ENCODE results near the gene SPATS2L. TPM values are rescaled to one million over a fixed set of nuclear protein-coding genes. Genes with fewer than 3 reads are reported as not detected.

Gene SPATS2L
- total RNA-seq, 1 experiment from 2014 or later = 112 TPM

DNA sequence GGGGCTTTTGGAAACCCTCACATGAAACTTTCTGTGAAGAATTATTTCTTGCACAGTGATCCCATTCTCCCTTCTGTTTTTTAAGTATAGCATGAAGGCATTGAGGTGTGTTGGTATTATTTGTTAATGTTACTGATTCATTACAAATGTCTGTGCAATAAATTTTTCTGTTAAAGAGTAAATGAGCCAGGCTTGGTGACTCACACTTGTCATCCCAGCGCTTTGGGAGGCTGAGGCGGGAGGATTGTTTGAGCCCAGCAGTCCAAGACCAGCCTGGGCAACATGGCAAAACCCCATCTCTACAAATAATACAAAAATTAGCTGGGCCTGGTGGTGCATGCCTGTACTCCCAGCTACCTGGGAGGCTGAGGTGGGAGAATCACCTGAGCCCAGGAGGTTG is 115.6 kb downstream of the SPATS2L start:
- ATAC-seq (no peak), DNase-seq (ENCODE audit: low spot score) (no peak)
- Mint-ChIP-seq H3K4me1 (peaks cover 37% of the 10 kb centered on the region), H3K9me3 (no peaks in the 10 kb centered on the region), H3K4me3 (no peak overlapping the region), H3K36me3 (peaks cover 61% of the 10 kb centered on the region), H3K27ac (no peak overlapping the region), H3K27me3 (ENCODE audit: low read depth) (no peaks in the 10 kb centered on the region)
- no peak for TF ChIP-seq FOXJ3 (CRISPR knock-in tag; IDR thresholded peaks at IDR 0.05; ENCODE audit: borderline replicate concordance)
- TF ChIP-seq TCF7 (CRISPR knock-in tag; IDR thresholded peaks at IDR 0.05; ENCODE audit: low read depth) = no peak
- TF ChIP-seq ESRRA (CRISPR knock-in tag; IDR thresholded peaks at IDR 0.05; ENCODE audit: borderline replicate concordance) = no peak
- TF ChIP-seq, protein P1, sequence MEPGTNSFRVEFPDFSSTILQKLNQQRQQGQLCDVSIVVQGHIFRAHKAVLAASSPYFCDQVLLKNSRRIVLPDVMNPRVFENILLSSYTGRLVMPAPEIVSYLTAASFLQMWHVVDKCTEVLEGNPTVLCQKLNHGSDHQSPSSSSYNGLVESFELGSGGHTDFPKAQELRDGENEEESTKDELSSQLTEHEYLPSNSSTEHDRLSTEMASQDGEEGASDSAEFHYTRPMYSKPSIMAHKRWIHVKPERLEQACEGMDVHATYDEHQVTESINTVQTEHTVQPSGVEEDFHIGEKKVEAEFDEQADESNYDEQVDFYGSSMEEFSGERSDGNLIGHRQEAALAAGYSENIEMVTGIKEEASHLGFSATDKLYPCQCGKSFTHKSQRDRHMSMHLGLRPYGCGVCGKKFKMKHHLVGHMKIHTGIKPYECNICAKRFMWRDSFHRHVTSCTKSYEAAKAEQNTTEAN (CRISPR knock-in tag; IDR thresholded peaks at IDR 0.05) = no peak
- TF ChIP-seq ZNF671 (CRISPR knock-in tag; IDR thresholded peaks at IDR 0.05) = no peak
- TF ChIP-seq, protein P2, sequence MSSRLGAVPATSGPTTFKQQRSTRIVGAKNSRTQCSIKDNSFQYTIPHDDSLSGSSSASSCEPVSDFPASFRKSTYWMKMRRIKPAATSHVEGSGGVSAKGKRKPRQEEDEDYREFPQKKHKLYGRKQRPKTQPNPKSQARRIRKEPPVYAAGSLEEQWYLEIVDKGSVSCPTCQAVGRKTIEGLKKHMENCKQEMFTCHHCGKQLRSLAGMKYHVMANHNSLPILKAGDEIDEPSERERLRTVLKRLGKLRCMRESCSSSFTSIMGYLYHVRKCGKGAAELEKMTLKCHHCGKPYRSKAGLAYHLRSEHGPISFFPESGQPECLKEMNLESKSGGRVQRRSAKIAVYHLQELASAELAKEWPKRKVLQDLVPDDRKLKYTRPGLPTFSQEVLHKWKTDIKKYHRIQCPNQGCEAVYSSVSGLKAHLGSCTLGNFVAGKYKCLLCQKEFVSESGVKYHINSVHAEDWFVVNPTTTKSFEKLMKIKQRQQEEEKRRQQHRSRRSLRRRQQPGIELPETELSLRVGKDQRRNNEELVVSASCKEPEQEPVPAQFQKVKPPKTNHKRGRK (CRISPR knock-in tag; IDR thresholded peaks at IDR 0.05; ENCODE audit: borderline replicate concordance) = no peak
- TF ChIP-seq, protein P3, sequence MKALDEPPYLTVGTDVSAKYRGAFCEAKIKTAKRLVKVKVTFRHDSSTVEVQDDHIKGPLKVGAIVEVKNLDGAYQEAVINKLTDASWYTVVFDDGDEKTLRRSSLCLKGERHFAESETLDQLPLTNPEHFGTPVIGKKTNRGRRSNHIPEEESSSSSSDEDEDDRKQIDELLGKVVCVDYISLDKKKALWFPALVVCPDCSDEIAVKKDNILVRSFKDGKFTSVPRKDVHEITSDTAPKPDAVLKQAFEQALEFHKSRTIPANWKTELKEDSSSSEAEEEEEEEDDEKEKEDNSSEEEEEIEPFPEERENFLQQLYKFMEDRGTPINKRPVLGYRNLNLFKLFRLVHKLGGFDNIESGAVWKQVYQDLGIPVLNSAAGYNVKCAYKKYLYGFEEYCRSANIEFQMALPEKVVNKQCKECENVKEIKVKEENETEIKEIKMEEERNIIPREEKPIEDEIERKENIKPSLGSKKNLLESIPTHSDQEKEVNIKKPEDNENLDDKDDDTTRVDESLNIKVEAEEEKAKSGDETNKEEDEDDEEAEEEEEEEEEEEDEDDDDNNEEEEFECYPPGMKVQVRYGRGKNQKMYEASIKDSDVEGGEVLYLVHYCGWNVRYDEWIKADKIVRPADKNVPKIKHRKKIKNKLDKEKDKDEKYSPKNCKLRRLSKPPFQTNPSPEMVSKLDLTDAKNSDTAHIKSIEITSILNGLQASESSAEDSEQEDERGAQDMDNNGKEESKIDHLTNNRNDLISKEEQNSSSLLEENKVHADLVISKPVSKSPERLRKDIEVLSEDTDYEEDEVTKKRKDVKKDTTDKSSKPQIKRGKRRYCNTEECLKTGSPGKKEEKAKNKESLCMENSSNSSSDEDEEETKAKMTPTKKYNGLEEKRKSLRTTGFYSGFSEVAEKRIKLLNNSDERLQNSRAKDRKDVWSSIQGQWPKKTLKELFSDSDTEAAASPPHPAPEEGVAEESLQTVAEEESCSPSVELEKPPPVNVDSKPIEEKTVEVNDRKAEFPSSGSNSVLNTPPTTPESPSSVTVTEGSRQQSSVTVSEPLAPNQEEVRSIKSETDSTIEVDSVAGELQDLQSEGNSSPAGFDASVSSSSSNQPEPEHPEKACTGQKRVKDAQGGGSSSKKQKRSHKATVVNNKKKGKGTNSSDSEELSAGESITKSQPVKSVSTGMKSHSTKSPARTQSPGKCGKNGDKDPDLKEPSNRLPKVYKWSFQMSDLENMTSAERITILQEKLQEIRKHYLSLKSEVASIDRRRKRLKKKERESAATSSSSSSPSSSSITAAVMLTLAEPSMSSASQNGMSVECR (CRISPR knock-in tag; IDR thresholded peaks at IDR 0.05; ENCODE audit: borderline replicate concordance) = no peak
- no peak for TF ChIP-seq OVOL2 (CRISPR knock-in tag; IDR thresholded peaks at IDR 0.05; ENCODE audit: borderline replicate concordance)
- TF ChIP-seq, protein P4, sequence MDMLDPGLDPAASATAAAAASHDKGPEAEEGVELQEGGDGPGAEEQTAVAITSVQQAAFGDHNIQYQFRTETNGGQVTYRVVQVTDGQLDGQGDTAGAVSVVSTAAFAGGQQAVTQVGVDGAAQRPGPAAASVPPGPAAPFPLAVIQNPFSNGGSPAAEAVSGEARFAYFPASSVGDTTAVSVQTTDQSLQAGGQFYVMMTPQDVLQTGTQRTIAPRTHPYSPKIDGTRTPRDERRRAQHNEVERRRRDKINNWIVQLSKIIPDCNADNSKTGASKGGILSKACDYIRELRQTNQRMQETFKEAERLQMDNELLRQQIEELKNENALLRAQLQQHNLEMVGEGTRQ (CRISPR knock-in tag; IDR thresholded peaks at IDR 0.05) = no peak
- CTCF ChIA-PET = interaction anchor here (0.6 kb wide), 1 partner anchor 1228 kb away, joined by 3 read pairs; no protein-coding TSS in a partner anchor
- POLR2A ChIA-PET = no interaction called here

DNA sequence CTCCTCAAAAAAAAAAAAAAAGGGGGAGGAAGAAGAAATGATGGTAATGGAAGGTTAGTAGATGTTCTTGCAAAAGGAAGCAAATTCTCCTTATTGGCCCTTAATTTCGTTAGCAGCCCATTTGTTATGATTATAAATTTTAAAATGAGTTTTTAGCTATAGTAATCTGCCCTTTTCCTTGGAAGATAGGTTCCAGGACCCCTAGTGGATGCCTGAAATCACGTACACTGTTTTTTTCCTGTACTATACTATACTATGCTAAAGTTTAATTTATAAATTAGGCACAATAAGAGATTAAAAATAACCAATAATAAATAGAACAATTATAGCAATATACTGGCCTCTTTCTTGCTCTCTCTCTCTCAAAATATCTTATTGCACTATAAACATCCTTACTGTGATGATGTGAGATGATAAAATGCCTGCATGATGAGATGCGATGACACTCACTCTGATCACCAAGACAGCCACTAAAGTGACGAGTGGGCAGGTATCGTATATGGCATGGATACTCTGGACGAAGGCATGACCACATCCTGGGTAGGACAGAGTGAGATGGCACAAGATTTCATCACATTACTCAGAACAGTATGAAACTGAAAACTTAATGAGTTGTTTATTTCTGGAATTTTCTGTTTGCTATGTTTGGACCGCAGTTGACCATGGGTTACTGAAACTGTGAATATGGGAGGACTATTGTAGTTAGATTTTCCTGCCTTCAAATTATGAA is 116.2 kb downstream of the SPATS2L start:
- H3K27me3 Mint-ChIP-seq (ENCODE audit: low read depth) = no peaks in the 10 kb centered on the region
- ATAC-seq = no peak
- H3K4me1 Mint-ChIP-seq = peaks cover 30% of the 10 kb centered on the region
- H3K9me3 Mint-ChIP-seq = no peaks in the 10 kb centered on the region
- POLR2A ChIA-PET = no interaction called here
- DNase-seq (ENCODE audit: low spot score) = no peak
- H3K36me3 Mint-ChIP-seq = peaks cover 54% of the 10 kb centered on the region
- H3K4me3 Mint-ChIP-seq = no peak overlapping the region
- TF ChIP-seq, protein P5, sequence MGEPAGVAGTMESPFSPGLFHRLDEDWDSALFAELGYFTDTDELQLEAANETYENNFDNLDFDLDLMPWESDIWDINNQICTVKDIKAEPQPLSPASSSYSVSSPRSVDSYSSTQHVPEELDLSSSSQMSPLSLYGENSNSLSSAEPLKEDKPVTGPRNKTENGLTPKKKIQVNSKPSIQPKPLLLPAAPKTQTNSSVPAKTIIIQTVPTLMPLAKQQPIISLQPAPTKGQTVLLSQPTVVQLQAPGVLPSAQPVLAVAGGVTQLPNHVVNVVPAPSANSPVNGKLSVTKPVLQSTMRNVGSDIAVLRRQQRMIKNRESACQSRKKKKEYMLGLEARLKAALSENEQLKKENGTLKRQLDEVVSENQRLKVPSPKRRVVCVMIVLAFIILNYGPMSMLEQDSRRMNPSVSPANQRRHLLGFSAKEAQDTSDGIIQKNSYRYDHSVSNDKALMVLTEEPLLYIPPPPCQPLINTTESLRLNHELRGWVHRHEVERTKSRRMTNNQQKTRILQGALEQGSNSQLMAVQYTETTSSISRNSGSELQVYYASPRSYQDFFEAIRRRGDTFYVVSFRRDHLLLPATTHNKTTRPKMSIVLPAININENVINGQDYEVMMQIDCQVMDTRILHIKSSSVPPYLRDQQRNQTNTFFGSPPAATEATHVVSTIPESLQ (CRISPR knock-in tag; IDR thresholded peaks at IDR 0.05) = no peak
- TF ChIP-seq, protein P6, sequence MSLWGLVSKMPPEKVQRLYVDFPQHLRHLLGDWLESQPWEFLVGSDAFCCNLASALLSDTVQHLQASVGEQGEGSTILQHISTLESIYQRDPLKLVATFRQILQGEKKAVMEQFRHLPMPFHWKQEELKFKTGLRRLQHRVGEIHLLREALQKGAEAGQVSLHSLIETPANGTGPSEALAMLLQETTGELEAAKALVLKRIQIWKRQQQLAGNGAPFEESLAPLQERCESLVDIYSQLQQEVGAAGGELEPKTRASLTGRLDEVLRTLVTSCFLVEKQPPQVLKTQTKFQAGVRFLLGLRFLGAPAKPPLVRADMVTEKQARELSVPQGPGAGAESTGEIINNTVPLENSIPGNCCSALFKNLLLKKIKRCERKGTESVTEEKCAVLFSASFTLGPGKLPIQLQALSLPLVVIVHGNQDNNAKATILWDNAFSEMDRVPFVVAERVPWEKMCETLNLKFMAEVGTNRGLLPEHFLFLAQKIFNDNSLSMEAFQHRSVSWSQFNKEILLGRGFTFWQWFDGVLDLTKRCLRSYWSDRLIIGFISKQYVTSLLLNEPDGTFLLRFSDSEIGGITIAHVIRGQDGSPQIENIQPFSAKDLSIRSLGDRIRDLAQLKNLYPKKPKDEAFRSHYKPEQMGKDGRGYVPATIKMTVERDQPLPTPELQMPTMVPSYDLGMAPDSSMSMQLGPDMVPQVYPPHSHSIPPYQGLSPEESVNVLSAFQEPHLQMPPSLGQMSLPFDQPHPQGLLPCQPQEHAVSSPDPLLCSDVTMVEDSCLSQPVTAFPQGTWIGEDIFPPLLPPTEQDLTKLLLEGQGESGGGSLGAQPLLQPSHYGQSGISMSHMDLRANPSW (CRISPR knock-in tag; conservative IDR thresholded peaks at IDR 0.05; ENCODE audit: low read depth) = no peak
- TF ChIP-seq SMAD4 (CRISPR knock-in tag; IDR thresholded peaks at IDR 0.05) (no peak), NR3C1 (CRISPR knock-in tag; conservative IDR thresholded peaks at IDR 0.05; ENCODE audit: low read depth) (no peak), FOXP1 (CRISPR knock-in tag; IDR thresholded peaks at IDR 0.05; ENCODE audit: borderline replicate concordance) (no peak), PRRX2 (CRISPR knock-in tag; IDR thresholded peaks at IDR 0.05) (no peak)
- CTCF ChIA-PET = interaction anchor here (0.6 kb wide), 1 partner anchor 1229 kb away, joined by 3 read pairs; no protein-coding TSS in a partner anchor
- H3K27ac Mint-ChIP-seq = peak overlapping the region; percentile 73
